HS-5 (cell line): Measurements from ENCODE around the gene DNAJC27.

Source experiments
- DNase-seq: peaks from one replicate; pipeline ENCODE4 v3.0.0-alpha.2; 2012; ENCODE audit warnings: low read depth

The DNAJC27 gene

GRCh38 chr2:24970483-24971285 lies 1.1 kb downstream of the DNAJC27 start:
- peak; percentile 8 for DNase-seq

GRCh38 chr2:24969784-24970183 lies 2.0 kb downstream of the DNAJC27 start:
- DNase-seq, result no peak

GRCh38 chr2:24961903-24962302 lies 9.9 kb downstream of the DNAJC27 start:
- no peak for DNase-seq

- no peak for DNase-seq
Measured at GRCh38 chr2:24959761-24960160, 12.0 kb downstream of the DNAJC27 start.

- DNase-seq, result no peak
Measured at GRCh38 chr2:24958411-24958935, 13.3 kb downstream of the DNAJC27 start.

- no peak for DNase-seq
Measured at GRCh38 chr2:24957976-24958375, 13.8 kb downstream of the DNAJC27 start.

GRCh38 chr2:24957221-24957620 lies 14.5 kb downstream of the DNAJC27 start:
- no peak for DNase-seq

- DNase-seq, result no peak
Measured at GRCh38 chr2:24955921-24956320, 15.8 kb downstream of the DNAJC27 start.

- no peak for DNase-seq
Measured at GRCh38 chr2:24955232-24955631, 16.5 kb downstream of the DNAJC27 start.

- no peak for DNase-seq
Measured at GRCh38 chr2:24950102-24950501, 21.7 kb downstream of the DNAJC27 start.

- no peak for DNase-seq
Measured at GRCh38 chr2:24948506-24948905, 23.2 kb downstream of the DNAJC27 start.

- DNase-seq, result no peak
Measured at GRCh38 chr2:24947561-24948157, 24.1 kb downstream of the DNAJC27 start.

- peak; percentile 30 for DNase-seq
Measured at GRCh38 chr2:24945907-24946306, 25.8 kb downstream of the DNAJC27 start.

- no peak for DNase-seq
Measured at GRCh38 chr2:24943427-24944053, 28.2 kb downstream of the DNAJC27 start.

- DNase-seq, result no peak
Measured at GRCh38 chr2:24939353-24939752, 32.4 kb downstream of the DNAJC27 start.

- no peak for DNase-seq
Measured at GRCh38 chr2:24937236-24937635, 34.5 kb downstream of the DNAJC27 start.

- DNase-seq, result no peak
Measured at GRCh38 chr2:24935145-24935544, 36.6 kb downstream of the DNAJC27 start.

- no peak for DNase-seq
Measured at GRCh38 chr2:24932715-24933114, 39.0 kb downstream of the DNAJC27 start.

GRCh38 chr2:24930768-24931167 lies 41.0 kb downstream of the DNAJC27 start:
- DNase-seq, result no peak

GRCh38 chr2:24929230-24929629 lies 42.5 kb downstream of the DNAJC27 start:
- DNase-seq, result no peak

- no peak for DNase-seq
Measured at GRCh38 chr2:24928036-24928435, 43.7 kb downstream of the DNAJC27 start.

GRCh38 chr2:24926602-24927252 lies 45.0 kb downstream of the DNAJC27 start:
- DNase-seq, result no peak

GRCh38 chr2:24926220-24926601 lies 45.5 kb downstream of the DNAJC27 start:
- no peak for DNase-seq
